HG03280 (cell line): ENCODE results near the gene MAP3K19.
A peak's percentile ranks its signal among the peaks of the same experiment; 100 is the strongest.
"Not testable (repeated sequence)": the region's sequence is repeated elsewhere in the genome, so short reads cannot be mapped to it uniquely, and the experiment has no call there.

Experiments used
- ATAC-seq: cut with Tn5 transposase; IDR thresholded peaks from one replicate; pipeline ENCODE4 v1.9.1; 2021; ENCODE audit warnings: mild to moderate bottlenecking, moderate library complexity; ENCODE audit not compliant: unreplicated experiment

Gene MAP3K19

DNA sequence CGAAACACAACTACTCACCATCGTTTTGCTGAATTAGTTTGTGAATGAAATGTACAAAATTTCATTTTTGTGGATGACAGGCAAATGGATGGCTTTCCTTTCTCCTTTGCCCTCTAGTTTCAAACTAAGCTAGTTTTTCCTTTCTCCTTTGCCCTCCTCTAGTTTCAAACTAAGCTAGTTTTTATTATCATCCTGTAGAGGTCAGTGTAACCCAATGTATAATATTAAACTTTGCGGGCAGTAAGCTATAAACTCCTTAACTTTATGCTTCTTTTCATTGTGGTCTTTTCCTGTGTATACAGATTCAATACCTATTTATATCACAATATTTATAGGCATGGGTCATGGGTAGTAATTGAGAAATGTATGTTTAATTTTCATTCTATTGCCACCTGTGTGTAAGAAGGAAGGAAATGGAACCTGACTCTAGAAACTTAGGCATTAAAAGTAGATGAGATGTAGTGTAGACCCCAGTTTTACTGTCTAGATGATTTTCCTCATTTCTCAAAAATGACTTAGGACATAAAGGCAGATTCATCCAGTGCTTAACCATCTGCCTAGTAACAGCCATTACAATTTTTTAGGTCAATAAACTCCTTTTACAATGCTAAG lies 58.1 kb downstream of the MAP3K19 start:
- ATAC-seq: no peak

DNA sequence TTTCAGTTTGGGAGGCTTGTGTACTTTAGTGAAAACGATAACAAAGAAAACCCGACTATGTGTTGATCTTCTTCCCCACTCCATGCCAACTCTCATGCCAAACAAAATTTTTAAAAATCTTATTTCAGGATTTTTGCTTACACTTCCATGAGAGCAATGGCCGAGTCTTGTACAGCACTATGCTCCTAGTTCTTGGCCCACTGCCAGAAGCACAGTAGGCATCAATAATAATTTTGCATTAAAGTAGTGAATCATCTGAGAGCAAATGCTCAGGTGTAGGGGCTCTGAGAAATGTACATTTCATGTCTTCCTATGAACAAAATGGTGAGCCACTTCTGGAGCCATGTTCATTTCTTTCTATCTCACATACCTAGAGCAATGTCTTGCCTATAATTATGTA lies 62.2 kb downstream of the MAP3K19 start:
- ATAC-seq: no peak

DNA sequence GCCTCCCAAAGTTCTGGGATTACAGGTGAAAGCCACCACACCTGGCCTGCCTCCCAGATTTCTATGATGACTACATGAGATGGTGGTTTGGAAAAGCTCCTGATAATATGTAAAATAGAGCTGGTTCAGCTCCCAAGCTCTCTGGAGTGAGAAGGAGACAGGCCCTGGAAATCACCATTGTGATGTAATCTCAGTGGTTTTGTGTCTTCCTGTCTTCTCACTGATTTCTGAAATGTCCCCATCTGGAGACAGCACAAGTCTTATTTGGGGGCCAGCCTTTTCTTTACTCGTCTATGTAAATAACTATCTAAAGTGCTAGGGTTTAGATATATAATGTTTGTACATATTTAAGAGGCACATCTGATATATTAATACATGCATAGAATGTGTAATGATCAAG lies 64.6 kb downstream of the MAP3K19 start:
- ATAC-seq: no peak

DNA sequence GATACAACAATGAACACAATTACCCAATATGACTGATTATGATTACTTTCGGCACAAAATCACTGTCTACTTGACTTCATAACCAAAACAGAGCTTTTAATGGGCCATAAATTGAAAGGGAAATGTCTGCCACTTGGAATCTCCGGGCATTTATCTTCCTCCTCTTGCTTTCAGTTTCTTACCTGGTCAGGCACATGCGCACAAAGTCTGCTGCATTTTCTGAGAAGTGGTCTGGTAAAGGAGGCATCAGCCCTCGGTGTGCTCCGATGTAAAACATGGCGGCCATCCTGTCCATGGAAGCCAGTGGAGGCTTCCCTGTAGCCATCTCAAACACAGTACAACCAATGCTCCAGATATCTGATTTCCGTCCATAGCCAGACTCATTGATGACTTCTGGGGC lies 66.6 kb downstream of the MAP3K19 start:
- ATAC-seq: no peak

DNA sequence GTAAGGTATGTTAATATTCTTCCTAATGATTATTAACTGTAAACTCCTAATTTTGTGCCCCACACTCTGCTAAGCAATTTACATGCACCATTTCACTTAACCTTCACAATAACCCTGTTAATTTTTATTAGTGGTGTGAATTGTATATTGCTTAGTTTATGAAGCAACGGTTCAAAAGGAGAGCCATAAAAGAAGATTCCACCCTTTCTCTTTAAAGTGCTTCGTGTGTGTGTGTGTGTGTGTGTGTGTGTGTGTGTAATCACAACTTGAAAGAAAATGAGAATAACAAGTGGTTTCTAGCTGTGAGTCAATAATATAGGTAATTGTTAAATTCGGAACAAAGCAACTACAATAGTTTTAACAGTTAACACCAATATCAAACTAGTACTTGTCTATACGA lies 68.0 kb downstream of the MAP3K19 start:
- no peak for ATAC-seq

DNA sequence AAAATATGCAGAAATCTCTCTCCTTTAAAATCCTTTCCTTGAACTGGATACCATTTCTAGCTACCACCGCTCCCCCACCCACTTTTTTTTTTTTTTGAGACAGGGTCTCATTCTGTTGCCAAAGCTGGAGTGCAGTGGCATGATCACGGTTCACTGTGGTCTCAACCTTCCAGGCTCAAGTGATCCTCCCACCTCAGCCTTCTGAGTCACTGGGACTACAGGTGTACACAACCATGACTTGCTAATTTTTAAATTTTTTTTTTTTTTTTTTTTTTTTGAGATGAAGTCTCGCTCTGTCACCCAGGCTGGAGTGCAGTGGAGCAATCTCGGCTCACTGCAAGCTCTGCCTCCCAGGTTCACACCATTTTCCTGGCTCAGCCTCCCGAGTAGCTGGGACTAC lies 70.1 kb downstream of the MAP3K19 start:
- not testable (repeated sequence) for ATAC-seq

DNA sequence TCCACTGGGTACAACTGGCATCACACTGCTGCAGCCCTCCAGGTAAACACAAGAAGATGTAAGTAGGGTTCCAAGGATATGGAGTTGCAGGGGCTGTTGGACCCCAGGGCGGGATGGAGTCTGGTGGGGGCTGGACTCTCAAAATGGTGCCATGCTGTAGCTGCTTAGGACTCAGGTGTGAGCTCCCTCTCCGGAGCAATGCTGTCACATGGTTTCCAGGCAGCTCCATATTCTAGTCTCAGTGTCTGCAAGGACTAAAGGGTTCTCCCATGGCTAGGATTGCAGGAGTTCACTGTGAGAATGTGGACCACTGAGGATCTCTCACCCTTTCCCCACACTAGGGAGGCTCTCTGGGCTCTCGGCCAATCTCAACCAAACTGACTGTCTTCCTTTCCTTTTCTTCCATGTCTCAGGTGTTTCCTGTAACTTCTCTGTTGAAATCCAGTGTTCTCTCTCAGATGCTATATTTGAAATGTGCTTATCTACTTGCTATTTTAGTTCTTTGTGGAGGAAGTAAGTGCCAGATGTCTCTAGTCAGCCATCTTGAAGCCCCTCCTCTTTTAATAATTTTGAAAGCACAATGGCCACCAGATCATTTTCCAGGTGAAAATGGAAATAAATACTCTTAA lies 71.1 kb downstream of the MAP3K19 start:
- no peak for ATAC-seq

DNA sequence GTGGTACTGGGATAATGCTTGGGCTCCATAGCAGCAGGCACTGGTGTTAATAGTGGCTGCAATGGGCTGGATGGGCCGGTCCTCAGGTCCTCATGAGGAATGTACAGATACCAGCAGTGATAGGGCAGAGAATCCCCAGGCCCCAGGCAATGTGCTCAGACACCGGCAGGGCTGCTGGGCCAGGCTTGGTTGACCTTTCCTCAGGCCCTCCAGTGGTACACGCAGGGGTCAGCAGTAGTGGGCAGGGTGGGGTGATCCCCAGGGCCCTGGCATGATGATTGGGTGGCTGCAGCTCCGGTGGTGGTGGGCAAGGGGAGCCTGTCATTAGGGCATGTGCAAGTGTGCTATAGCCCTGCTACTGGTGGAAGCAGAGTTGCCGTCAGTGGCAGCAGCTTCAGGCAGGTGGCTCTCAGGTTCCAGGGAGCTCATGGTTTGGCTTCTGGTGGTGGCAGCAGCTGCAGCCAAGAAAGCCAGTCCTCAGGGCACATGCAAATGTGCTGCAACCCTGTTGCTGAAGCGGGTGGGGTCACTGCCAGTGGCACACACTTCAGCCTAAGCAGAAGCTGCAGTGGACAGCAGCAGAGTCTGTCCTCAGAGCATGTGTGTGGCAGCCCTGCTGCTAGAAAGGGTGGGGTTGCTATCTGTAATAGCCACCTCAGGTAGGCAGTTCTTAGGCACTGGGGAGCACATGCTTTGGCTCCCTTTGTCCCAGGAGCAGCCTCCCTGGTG lies 71.8 kb downstream of the MAP3K19 start:
- ATAC-seq: no peak

DNA sequence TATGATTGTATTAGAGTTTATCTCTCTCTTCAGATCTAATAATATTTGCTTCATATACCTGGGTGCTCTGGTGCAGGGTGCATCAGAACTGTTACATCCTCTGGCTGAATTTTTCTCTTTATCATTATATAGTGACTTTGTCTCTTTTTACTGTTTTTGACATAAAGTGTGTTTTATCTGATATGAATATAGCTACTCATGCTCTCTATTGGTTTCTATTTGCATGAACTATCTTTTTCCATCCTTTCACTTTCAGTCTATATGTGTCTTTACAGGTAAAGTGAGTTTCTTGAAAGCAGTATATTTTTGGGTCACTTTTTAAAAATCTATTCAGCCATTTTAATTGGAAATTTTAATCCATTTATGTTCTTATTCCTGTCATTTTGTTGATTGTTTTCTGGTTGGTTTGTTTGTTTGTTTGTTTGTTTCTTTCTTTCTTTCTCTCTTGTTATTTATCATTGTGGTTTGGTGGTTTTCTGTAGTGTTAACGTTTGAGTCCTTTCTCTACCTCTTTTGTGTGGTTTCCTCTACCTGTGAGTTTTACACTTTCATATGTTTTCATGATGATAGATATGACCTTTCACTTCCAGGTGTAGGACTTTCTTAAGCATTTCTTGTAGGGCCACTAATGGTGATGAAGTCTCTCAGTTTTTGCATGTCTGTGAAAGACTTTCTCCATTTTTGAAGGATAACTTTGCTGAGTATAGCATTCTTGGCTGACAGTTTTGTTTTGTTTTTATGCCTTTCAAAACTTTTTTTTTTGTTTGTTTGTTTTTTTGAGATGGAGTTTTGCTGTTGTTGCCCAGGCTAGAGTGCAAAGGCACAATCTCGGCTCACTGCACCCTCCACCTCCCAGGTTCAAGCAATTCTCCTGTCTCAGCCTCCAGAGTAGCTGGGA lies 73.8 kb downstream of the MAP3K19 start:
- no peak for ATAC-seq

DNA sequence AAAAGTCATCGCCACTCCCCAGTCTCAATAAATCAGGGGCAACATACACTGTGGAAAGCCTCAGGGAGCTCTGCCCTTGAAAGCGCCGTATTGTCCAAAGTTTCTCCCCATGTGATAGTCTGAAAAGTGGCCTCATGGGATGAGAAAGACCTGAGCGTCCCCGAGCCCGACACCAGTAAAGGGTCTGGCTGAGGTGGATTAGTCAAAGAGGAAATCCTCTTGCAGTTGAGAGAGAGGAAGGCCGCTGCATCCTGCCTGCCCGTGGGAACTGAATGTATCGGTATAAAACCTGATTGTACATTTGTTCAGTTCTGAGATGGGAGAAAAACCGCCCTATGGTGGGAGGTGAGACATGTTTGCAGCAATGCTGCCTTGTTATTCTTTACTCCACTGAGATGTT lies 80.1 kb downstream of the MAP3K19 start:
- not testable (repeated sequence) for ATAC-seq

DNA sequence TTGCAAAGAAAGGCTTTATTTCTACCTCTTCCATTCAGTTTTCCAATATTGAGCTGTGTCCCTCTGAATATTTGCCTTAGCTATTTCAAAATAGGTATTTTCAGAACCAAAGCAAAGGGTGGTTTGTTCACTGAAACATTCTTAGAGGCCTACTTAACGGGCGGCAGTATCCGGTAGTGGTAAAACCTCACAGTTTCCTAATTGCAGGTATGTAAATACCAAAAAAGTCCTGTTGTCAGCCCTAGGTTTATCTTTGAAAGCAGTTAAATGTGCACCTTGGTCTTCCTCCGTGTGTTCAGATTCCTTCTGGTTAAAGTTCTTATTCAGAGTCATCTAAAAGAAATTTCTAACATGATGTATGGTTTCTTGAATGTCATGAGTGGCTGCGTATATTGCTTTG lies 89.8 kb downstream of the MAP3K19 start:
- ATAC-seq: no peak

DNA sequence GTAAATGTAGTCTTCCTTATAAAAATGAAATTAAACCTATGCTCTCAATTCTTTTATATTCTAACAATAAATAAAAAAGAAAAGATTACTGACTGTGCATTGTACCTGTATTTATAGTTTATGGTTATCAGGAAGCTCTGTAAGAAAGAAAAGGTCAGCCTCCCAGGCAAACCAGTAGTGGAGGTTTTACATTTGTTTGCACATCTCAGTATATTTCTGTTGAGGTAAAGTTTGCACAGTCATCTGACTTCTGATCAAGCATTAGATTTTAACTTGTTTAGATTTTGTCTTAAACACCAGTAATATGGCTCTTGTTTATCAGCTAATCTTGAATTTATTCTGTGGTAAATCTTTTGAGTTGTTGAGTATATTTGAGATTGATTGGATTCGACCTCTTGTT lies 91.5 kb downstream of the MAP3K19 start:
- ATAC-seq: no peak

DNA sequence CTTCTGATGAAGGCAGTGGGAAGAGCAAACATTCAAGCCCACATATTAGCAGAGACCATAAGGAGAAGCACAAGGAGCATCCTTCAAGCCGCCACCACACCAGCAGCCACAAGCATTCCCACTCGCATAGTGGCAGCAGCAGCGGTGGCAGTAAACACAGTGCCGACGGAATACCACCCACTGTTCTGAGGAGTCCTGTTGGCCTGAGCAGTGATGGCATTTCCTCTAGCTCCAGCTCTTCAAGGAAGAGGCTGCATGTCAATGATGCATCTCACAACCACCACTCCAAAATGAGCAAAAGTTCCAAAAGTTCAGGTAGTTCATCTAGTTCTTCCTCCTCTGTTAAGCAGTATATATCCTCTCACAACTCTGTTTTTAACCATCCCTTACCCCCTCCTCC lies 93.2 kb downstream of the MAP3K19 start:
- no peak for ATAC-seq

DNA sequence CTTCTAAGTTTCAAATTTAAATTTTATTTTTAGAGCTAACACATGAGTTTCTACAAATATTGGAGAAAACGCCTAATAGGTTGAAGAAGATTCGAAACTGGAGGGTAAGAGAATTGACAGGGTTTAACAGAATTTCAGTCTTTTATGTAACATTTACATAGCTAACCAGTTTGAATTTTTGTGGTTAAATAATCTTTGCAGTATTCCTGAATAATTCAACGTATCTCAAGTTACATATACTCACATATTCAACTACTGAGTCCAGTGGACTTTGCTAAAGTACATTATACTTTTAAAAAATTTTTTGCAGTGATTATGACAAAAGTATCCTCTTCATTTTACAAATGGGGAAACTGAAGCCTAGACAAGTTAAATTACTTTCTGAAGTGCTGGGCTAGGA lies 94.6 kb downstream of the MAP3K19 start:
- ATAC-seq: no peak

DNA sequence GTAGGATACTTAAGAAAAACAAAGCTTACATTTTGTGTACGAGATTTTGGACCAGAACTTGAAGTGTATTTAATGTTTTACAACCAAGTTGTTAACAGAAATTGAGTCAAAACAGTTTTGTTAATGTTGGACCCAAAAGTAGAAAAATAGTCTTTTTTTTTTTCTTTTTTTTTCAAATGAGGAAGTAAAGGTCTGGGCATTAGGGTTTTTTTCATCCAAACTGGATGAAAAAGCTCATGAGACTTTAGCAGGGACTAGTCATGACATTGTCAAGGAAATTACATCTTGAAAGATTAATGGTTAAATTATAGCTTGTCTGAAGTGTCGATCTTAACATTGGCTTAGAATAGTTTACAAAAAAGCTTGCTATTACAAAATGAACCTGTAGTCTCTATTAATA lies 96.4 kb downstream of the MAP3K19 start:
- ATAC-seq: no peak

DNA sequence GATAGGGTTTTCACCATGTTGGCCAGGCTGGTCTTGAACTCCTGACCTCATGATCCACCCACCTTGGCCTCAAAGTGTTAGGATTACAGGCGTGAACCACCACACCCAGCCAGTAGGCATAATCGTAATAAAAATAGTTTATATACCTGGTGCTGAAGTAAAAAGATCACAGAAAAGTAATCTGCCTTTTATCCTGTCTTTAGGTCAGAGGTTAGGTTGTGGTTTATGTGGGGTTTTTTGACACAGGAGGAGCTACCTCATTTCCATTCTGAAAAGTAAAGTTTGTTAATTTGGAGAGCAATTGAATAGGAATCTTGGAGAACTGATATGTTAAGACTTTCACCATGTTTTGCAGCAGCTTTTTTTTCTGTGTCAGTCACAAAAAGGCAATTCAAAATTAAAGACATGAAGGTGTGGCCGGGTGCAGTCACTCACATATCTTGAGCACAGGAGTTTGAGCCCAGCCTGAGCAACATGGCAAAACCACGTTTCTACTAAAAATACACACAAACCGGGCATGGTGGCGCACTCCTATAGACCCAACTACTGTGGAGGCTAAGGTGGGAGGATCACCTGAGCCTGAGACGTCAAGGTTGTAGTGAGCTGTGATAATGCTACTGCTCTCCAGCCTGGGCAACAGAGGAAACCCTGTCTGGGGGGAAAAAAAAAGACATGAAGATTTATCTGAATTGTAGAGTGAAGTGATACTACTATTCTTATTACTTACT lies 97.1 kb downstream of the MAP3K19 start:
- ATAC-seq: no peak

DNA sequence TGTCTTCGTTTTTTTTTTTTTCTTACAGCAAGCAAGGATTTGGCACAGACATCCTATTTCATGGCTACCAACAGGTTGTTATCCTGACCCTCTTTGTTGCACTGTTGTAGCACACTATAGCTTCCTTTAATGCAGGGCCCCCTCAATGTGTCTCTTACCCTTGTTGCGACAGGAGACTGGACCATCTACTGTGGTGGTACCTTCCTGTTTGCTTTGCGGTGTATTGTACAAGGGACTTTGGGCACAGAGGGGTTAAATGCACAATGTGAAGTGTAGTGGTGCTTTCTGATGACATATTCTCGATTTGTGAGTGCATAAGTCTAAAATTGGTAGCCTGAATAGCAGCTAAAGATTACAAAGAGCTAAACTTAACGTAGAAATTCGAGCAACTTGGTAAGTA lies 101.2 kb downstream of the MAP3K19 start:
- ATAC-seq: no peak

DNA sequence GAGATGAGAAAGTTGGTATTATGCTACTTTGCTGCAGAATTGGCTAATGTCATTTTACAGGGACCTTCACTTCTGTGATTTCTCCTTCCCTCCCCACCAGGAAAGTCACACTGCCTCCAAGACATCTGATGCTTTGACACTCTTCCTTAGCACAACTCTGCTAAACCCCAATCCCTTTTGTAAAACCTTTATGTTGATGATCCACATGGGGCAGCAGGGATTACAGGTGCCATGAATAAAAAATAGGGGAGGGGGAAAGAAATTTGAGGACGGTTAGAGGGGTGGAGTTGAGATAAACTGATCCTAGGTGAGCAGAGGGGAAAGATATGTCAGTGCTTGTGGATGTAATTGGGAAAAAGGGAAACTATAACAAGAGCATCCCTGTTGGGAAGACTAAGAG lies 102.3 kb downstream of the MAP3K19 start:
- no peak for ATAC-seq

DNA sequence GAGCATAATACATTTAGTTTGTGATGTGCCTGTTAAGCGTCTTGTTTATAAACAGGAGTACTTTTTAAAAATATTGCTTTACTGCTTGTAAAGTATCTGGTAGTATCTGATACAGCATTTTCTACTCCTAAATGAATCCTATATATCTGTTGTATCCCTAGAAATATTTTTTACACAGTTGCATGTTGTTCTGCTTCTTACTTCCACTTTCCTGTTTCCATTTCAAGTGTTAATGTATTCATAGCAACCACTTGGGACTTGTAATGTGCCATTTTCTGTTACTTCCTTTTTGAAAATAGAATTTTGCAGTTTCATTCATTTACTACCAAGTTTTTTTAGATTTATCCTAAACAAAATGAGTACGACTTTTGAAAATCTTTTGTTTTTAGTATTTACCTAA lies 103.7 kb downstream of the MAP3K19 start:
- peak; percentile 71 for ATAC-seq

DNA sequence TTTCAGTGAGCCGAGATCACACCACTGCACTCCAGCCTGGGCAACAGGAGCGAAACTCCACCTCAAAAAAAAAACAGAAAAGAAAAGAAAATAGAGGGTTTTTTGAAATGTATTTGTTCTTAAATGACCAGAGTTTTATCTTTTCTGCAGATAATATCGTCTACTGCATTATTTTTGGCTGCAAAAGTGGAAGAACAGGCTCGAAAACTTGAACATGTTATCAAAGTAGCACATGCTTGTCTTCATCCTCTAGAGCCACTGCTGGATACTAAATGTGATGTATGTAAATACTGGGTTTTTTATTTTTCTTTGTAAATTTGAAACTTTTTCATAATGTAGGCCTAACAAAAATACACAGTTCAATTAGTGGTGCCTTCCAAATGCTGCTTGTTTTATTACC lies 110.6 kb downstream of the MAP3K19 start:
- ATAC-seq: no peak

DNA sequence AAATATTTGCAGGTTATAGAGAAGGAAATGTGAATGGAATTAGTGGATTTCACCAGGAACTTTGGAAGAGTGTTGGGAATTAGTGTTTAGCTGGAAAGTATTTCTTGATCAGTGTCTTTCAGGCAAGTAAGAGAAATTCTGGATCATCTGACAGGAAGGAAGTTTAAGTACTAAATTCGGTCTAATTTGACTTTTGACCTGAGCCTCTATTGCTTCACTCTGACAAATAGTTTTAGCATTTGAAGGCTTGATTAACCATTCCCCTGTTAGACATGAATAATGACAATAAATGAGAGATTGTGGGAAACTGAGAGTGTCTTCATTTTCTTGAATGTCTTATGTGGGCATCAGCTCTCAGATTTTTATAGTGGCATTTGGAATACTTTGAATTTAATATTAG lies 112.6 kb downstream of the MAP3K19 start:
- no peak for ATAC-seq
